OCI-M2 (cell line): ENCODE measurements around the gene NOX4.
"Not testable (repeated sequence)": the region's sequence is repeated elsewhere in the genome, so short reads cannot be mapped to it uniquely, and the experiment has no call there.

ENCODE experiments used
- DNase-seq: peaks from one replicate; lab custom pipeline; 2025; ENCODE audit not compliant: unreplicated experiment; lab: John Stamatoyannopoulos, UW

The NOX4 gene

GRCh38 chr11:89309321-89309985, 181.7 kb downstream of the NOX4 start:
- not testable (repeated sequence) for DNase-seq

- DNase-seq = not testable (repeated sequence)
Observed at GRCh38 chr11:89308272-89308671, 182.9 kb downstream of the NOX4 start.

DNA sequence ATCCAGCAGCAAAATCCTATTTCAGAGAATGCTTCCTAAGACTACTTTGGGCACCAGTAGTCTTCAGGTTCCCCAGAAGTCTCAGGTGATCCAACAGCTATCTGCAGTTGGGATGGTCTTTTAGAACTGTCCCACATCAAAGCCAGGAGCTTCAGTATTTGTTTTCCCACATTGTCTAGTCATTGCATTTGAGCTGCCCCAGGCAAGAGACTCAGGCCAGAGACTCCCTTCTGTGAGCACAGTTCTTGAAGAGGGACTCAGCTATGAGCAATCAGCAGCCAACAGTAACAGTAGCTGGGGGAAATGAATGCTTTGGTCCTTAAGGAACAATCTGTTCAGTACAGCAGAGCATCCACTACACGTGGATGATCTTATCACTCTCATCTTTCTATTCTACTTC, 188.1 kb downstream of the NOX4 start:
- DNase-seq = not testable (repeated sequence)

DNA sequence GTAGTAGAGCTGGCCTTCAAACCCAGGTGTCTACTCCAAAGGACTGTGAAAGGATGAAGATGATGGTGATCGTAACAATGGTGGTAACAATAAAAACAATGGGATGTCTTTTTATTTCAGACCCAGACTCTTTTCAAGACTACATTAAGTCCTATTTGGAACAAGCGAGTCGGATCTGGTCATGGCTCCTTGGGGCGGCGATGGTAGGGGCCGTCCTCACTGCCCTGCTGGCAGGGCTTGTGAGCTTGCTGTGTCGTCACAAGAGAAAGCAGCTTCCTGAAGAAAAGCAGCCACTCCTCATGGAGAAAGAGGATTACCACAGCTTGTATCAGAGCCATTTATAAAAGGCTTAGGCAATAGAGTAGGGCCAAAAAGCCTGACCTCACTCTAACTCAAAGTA, 196.2 kb downstream of the NOX4 start:
- DNase-seq = not testable (repeated sequence)

GRCh38 chr11:89293965-89294679, 197.1 kb downstream of the NOX4 start:
- DNase-seq = no peak

GRCh38 chr11:89288004-89288403, 203.2 kb downstream of the NOX4 start:
- not testable (repeated sequence) for DNase-seq

DNA sequence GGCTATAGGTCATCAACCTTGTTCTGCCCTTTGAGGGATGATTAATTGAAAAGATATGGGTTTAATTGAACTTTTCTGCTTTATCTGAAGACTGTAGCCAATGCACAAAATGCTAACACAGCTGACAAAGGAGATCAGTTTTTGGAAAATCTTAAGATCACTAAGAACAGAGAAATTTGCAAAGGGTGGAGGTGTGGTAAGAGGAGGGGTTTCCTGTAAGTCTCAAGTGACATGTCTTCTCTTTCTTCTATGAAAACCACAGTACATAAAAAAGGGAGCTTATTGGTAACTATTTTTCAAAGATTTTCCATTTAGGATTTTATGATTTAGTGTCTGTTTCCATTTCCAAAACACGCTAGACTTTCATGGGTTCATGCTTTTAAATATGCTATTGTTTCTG, 204.6 kb downstream of the NOX4 start:
- not testable (repeated sequence) for DNase-seq

GRCh38 chr11:89281032-89281677, 210.0 kb downstream of the NOX4 start:
- not testable (repeated sequence) for DNase-seq

DNA sequence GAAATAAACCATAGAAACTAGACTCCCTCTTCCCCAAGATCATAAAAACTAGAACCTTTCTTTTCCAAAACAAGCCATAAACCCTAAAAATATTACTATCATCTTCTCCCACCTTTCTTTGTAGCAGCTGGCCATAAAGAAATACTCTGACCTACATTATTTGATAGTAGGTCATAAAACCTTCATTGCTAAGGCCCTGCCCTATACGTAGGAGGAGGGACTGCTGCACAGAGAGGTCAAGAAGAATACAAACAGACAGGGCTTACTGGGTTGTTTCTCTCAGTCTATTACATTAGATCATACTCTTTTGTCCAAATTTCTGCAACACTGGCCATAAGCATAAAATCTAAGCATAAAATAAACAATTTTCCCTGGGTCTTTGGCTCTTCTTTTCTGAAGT, 212.0 kb downstream of the NOX4 start:
- no peak for DNase-seq

GRCh38 chr11:89275966-89276365, 215.2 kb downstream of the NOX4 start:
- no peak for DNase-seq
